Measurements from ENCODE around the gene DRD3. TPM values are rescaled to one million over a fixed set of nuclear protein-coding genes. Genes with fewer than 3 reads are reported as not detected.

The DRD3 gene
- total RNA-seq, 1 experiment from 2014 or later, result not detected

Other genes with a start within 250 kb of the DRD3 start
- gene ZDHHC23, start 231.0 kb downstream of the DRD3 start, total RNA-seq (2014; rRNA removed), result 0.06 and 0.11 TPM in 2 replicates
- 0.51 and 1.3 TPM in 2 replicates for gene CCDC191, start 122.5 kb downstream of the DRD3 start, total RNA-seq (2014; rRNA removed)
- gene QTRT2, start 122.3 kb downstream of the DRD3 start, total RNA-seq (2014; rRNA removed), result 14.9 and 16.8 TPM in 2 replicates
- gene ZNF80, start 58.5 kb upstream of the DRD3 start, total RNA-seq (2014; rRNA removed), result 0.06 TPM in 1 of 2 replicates, not detected in the other
- gene TIGIT, start 115.0 kb upstream of the DRD3 start, total RNA-seq (2014; rRNA removed), result not detected in 2 replicates

Data from LHCN-M2 (cell line).